ENCODE data around the gene MRPL28.

MRPL28 gene

DNA sequence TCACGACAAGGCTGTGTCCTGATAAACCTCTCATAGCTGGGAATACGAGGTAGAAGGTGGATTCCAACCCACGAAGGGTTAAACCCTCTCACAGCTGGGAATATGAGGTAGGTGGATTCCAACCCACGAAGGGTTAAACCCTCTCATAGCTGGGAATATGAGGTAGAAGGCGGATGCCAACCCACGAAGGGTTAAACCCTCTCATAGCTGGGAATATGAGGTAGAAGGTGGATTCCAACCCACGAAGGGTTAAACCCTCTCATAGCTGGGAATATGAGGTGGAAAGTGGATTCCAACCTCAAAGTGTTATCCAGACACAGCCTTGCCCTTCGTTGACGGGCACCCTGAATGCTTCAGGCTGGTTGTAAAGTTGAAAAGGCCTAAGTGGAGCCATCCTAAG, 48.8 kb downstream of the MRPL28 start:
- POLR2A ChIA-PET, result interaction anchor here (1.8 kb wide), 1 partner anchor 41 kb away, joined by 5 read pairs; the partner anchor contains the start of gene ARHGDIG
- no peak for DNase-seq (ENCODE audit: extremely low spot score)
- CTCF ChIA-PET, result no interaction called here
- TF ChIP-seq NFRKB (IDR thresholded peaks at IDR 0.05) (peak; percentile 56; the same call in 1 of the 2 replicates), TARDBP (IDR thresholded peaks at IDR 0.05) (no peak)

DNA sequence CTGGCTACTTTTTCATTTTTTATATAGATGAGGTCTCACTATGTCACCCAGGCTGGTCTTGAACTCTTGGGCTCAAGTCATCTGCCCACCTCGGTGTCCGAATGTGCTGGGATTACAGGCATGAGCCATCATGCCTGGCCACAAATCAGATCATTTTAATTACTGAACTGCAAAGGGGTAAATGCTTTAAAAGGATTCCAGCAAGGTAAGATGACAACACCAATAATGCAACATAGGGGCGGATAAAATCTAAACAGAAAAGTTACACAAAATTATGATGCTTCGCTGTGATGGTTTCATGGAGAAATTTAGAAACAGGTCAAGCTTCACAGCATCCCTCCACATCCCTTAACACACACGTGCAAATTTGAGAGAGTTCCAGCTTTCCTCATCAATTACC, 50.1 kb downstream of the MRPL28 start:
- TF ChIP-seq SUZ12 (IDR thresholded peaks at IDR 0.05) (no peak), LEF1 (IDR thresholded peaks at IDR 0.05; ENCODE audit: borderline replicate concordance) (no peak), BHLHE40 (IDR thresholded peaks at IDR 0.05; ENCODE audit: borderline replicate concordance) (no peak), SP1 (IDR thresholded peaks at IDR 0.05) (no peak), FOXM1 (IDR thresholded peaks at IDR 0.05; ENCODE audit: borderline replicate concordance) (no peak)
- ChIA-PET POLR2A (no interaction called here), CTCF (no interaction called here)
- no peak for DNase-seq (ENCODE audit: extremely low spot score)

DNA sequence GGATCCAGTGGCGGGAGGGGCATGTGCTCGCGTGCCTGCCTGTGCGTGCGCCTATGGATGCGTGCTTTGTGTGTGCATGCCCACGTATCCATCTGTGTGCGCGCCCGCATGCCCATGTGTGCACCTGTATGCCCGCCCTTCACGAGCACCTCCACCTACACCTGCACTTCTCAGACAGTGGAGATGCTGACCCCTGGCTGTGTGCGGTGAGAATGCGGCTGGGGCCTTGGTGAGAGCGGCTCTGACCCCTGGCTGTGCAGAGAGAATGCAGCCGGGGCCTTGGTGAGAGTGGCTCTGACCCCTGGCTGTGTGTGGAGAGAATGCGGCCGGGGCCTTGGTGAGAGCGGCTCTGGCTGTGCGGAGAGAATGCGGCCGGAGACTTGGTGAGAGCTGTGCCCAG, 51.7 kb downstream of the MRPL28 start:
- POLR2A ChIA-PET, result no interaction called here
- CTCF ChIA-PET, result no interaction called here
- DNase-seq (ENCODE audit: extremely low spot score), result peak; percentile 50
- TF ChIP-seq ZNF384 (IDR thresholded peaks at IDR 0.05), result no peak
- TF ChIP-seq FOXA1 (IDR thresholded peaks at IDR 0.05), result no peak
- no peak for TF ChIP-seq HDGF (IDR thresholded peaks at IDR 0.05; ENCODE audit: borderline replicate concordance)
- TF ChIP-seq SUZ12 (IDR thresholded peaks at IDR 0.05), result no peak
- no peak for TF ChIP-seq SP1 (IDR thresholded peaks at IDR 0.05)
- no peak for TF ChIP-seq LEF1 (IDR thresholded peaks at IDR 0.05; ENCODE audit: borderline replicate concordance)
- TF ChIP-seq NFRKB (IDR thresholded peaks at IDR 0.05), result no peak
- no peak for TF ChIP-seq ARNT (IDR thresholded peaks at IDR 0.05)
- no peak for TF ChIP-seq L3MBTL2 (conservative IDR thresholded peaks at IDR 0.05)
- no peak for TF ChIP-seq FOXK2 (IDR thresholded peaks at IDR 0.05)
- no peak for TF ChIP-seq TARDBP (IDR thresholded peaks at IDR 0.05)
- TF ChIP-seq BHLHE40 (IDR thresholded peaks at IDR 0.05; ENCODE audit: borderline replicate concordance), result no peak
- TF ChIP-seq FOXM1 (IDR thresholded peaks at IDR 0.05; ENCODE audit: borderline replicate concordance), result no peak
- no peak for TF ChIP-seq CTBP1 (IDR thresholded peaks at IDR 0.05; ENCODE audit: borderline replicate concordance)
- TF ChIP-seq, protein P1, sequence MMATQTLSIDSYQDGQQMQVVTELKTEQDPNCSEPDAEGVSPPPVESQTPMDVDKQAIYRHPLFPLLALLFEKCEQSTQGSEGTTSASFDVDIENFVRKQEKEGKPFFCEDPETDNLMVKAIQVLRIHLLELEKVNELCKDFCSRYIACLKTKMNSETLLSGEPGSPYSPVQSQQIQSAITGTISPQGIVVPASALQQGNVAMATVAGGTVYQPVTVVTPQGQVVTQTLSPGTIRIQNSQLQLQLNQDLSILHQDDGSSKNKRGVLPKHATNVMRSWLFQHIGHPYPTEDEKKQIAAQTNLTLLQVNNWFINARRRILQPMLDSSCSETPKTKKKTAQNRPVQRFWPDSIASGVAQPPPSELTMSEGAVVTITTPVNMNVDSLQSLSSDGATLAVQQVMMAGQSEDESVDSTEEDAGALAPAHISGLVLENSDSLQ (IDR thresholded peaks at IDR 0.05), result no peak
- no peak for TF ChIP-seq ELF4 (IDR thresholded peaks at IDR 0.05)

DNA sequence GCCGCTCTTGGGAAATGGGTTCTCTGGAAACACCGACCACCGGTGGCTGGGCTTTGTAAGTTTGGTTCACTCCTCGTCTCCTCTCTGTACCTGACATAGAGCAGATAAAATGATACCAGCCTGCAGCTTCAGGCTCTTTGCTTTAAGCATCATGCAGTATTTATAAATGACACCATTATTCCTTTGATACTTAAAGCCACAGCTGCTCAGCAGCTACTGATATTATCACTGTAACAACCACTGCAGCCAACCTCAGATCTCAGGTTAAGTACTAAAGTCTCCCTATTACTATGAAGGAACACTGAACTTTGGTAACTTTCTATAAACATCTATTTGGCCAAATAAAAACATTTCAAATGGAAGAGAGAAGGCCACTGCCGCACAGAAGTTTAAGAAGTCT, 52.8 kb downstream of the MRPL28 start:
- DNase-seq (ENCODE audit: extremely low spot score), result no peak
- CTCF ChIA-PET, result interaction anchor here (1.0 kb wide), 1 partner anchor 108 kb away, joined by 6 read pairs; no protein-coding TSS in a partner anchor
- POLR2A ChIA-PET, result no interaction called here

More for the DNA sequence above, 52.8 kb downstream of the MRPL28 start:
- no peak for TF ChIP-seq BHLHE40 (IDR thresholded peaks at IDR 0.05; ENCODE audit: borderline replicate concordance)
- TF ChIP-seq ARNT (IDR thresholded peaks at IDR 0.05), result no peak
- TF ChIP-seq L3MBTL2 (conservative IDR thresholded peaks at IDR 0.05), result no peak
- no peak for TF ChIP-seq NFRKB (IDR thresholded peaks at IDR 0.05)
- TF ChIP-seq TARDBP (IDR thresholded peaks at IDR 0.05), result no peak
- TF ChIP-seq CTBP1 (IDR thresholded peaks at IDR 0.05; ENCODE audit: borderline replicate concordance), result no peak
- TF ChIP-seq ELF4 (IDR thresholded peaks at IDR 0.05), result no peak
- no peak for TF ChIP-seq SP1 (IDR thresholded peaks at IDR 0.05)
